Astrocyte of the cerebellum (primary cell): ENCODE data around the gene EPHB6.

Experiments
- DNase-seq: peaks from one replicate; pipeline ENCODE4 v3.0.0-alpha.2; 2011; ENCODE audit warnings: low read depth
- H3K4me3 ChIP-seq: 2 replicates; pipeline ENCODE4 v1.5.1; 2011; ENCODE audit warnings: mild to moderate bottlenecking, low read depth, low read length, moderate library complexity
- CTCF ChIP-seq: IDR thresholded peaks from 2 replicates; pipeline ENCODE4 v1.5.1; 2012; ENCODE audit warnings: low read length, low read depth, moderate library complexity, mild to moderate bottlenecking; ENCODE audit errors: missing control alignments
- in situ Hi-C: cut with HindIII; loops from 2 replicates; pipeline ENCODE4 v1.10.0; 2017; ENCODE audit warnings: low sequenced_read_pairs

The EPHB6 gene

GRCh38 chr7:142915315-142915714 lies 60.4 kb downstream of the EPHB6 start:
- TF ChIP-seq CTCF: no peak
- H3K4me3 ChIP-seq: no peak overlapping the region
- in situ Hi-C loops: loop anchor here (5.0 kb wide), 1 partner anchor 67 kb away; no protein-coding TSS in a partner anchor
- DNase-seq: no peak

- no peak overlapping the region for H3K4me3 ChIP-seq
- in situ Hi-C loops: loop anchor here (5.0 kb wide), 1 partner anchor 66 kb away; no protein-coding TSS in a partner anchor
- DNase-seq: no peak
- TF ChIP-seq CTCF: no peak
Measured at GRCh38 chr7:142916508-142916907, 61.6 kb downstream of the EPHB6 start.

- in situ Hi-C loops: loop anchor here (5.0 kb wide), 1 partner anchor 65 kb away; no protein-coding TSS in a partner anchor
- no peak for TF ChIP-seq CTCF
- H3K4me3 ChIP-seq: no peak overlapping the region
- no peak for DNase-seq
Measured at GRCh38 chr7:142917447-142917846, 62.6 kb downstream of the EPHB6 start.

GRCh38 chr7:142918901-142919300 lies 64.0 kb downstream of the EPHB6 start:
- in situ Hi-C loops: loop anchor here (5.0 kb wide), 1 partner anchor 63 kb away; no protein-coding TSS in a partner anchor
- no peak for TF ChIP-seq CTCF
- no peak overlapping the region for H3K4me3 ChIP-seq
- DNase-seq: no peak

- DNase-seq: no peak
- H3K4me3 ChIP-seq: no peak overlapping the region
- in situ Hi-C loops: loop anchor here (5.0 kb wide), 1 partner anchor 63 kb away; no protein-coding TSS in a partner anchor
- TF ChIP-seq CTCF: no peak
Measured at GRCh38 chr7:142919656-142920055, 64.8 kb downstream of the EPHB6 start.
